SK-N-SH (cell line): Measurements from ENCODE around the gene GSE1. TPM values are rescaled to one million over a fixed set of nuclear protein-coding genes. Genes with fewer than 3 reads are reported as not detected.

Source experiments
- CTCF ChIA-PET: fragments of 300-600, 350-600 bp; formaldehyde crosslinking; extraction: SDS; loops from one replicate; lab custom pipeline; 2021; lab: Yijun Ruan, JAX
- POLR2A ChIA-PET: fragments of 350-600 bp; sonication (Branson Sonifier 250); formaldehyde crosslinking; extraction: SDS; loops from one replicate; lab custom pipeline; 2020; ENCODE audit warnings: antibody characterized with exemption, inconsistent platforms; lab: Yijun Ruan, JAX
- DNase-seq: peaks from one replicate; pipeline ENCODE4 v3.0.0; 2012
- H2AFZ ChIP-seq: fragments of 200-600 bp; sonication (generic); 2 replicates; pipeline ENCODE4 v1.8.1; 2016; ENCODE audit warnings: antibody characterized with exemption, mild to moderate bottlenecking, low read depth
- H3F3A ChIP-seq: fragments of 200-600 bp; sonication (generic); replicated peaks from 2 replicates; pipeline ENCODE3; 2016; ENCODE audit warnings: antibody characterized with exemption, mild to moderate bottlenecking; ENCODE audit not compliant: insufficient read depth
- H3K27ac ChIP-seq, 2 experiments: fragments of 200-500 bp in 1 of 2; fragments of 200-600 bp in 1 of 2; sonication (Bioruptor generic) in 1 of 2; sonication (generic), shearing (Covaris generic) in 1 of 2; 2 replicates each; pipeline versions ENCODE4 v1.5.1 to v1.6.1; 2014 to 2016; ENCODE audit warnings: low read depth in 2 of 2, inconsistent platforms in 1 of 2, low read length in 1 of 2, mild to moderate bottlenecking in 1 of 2, mixed read lengths in 1 of 2
- H3K27me3 ChIP-seq: fragments of 200-600 bp; sonication (generic), shearing (Covaris generic); 2 replicates; pipeline ENCODE4 v1.6.1; 2016; ENCODE audit warnings: mixed run types; ENCODE audit not compliant: insufficient read depth
- H3K36me3 ChIP-seq, 2 experiments: fragments of 200-500 bp in 1 of 2; fragments of 200-600 bp in 1 of 2; sonication (Bioruptor generic) in 1 of 2; sonication (generic) in 1 of 2; replicated peaks in 1 of 2; 2 replicates each; pipeline versions ENCODE3 to v1.5.1; 2014 to 2016; ENCODE audit warnings: low read length in 1 of 2, mild to moderate bottlenecking in 1 of 2; ENCODE audit not compliant: insufficient read depth in 2 of 2, control insufficient read depth in 1 of 2
- H3K4me1 ChIP-seq, 2 experiments: fragments of 200-500 bp in 1 of 2; fragments of 200-600 bp in 1 of 2; sonication (Bioruptor generic) in 1 of 2; sonication (generic), shearing (Covaris generic) in 1 of 2; 2 replicates each; pipeline versions ENCODE4 v1.5.1 to v1.6.1; 2014 to 2016; ENCODE audit warnings: low read depth in 1 of 2, low read length in 1 of 2, mixed run types in 1 of 2; ENCODE audit not compliant: insufficient read depth in 2 of 2, control insufficient read depth in 1 of 2
- H3K4me2 ChIP-seq: fragments of 200-600 bp; sonication (generic), shearing (Covaris generic); 2 replicates; pipeline ENCODE4 v1.6.1; 2017; ENCODE audit warnings: mixed run types
- H3K4me3 ChIP-seq, 2 experiments: fragments of 200-500 bp in 1 of 2; fragments of 200-600 bp in 1 of 2; sonication (Bioruptor generic) in 1 of 2; sonication (generic), shearing (Covaris generic) in 1 of 2; 2 replicates each; pipeline versions ENCODE4 v1.5.1 to v1.8.1; 2014 to 2016; ENCODE audit warnings: low read depth in 2 of 2, inconsistent platforms in 1 of 2, low read length in 1 of 2, mild to moderate bottlenecking in 1 of 2, mixed read lengths in 1 of 2, moderate library complexity in 1 of 2
- H3K79me2 ChIP-seq: fragments of 200-600 bp; sonication (generic); 2 replicates; pipeline ENCODE4 v1.8.1; 2017; ENCODE audit warnings: mild to moderate bottlenecking; ENCODE audit not compliant: insufficient read depth
- H3K9ac ChIP-seq: fragments of 200-600 bp; sonication (generic); 2 replicates; pipeline ENCODE4 v1.6.1; 2017; ENCODE audit warnings: mixed run types
- H3K9me2 ChIP-seq: fragments of 200-600 bp; sonication (generic); 2 replicates; pipeline ENCODE4 v1.6.1; 2017; ENCODE audit warnings: mixed run types
- H3K9me3 ChIP-seq: fragments of 200-600 bp; sonication (generic); 2 replicates; pipeline ENCODE4 v1.6.1; 2017; ENCODE audit warnings: mixed run types, mild to moderate bottlenecking, moderate library complexity
- H4K20me1 ChIP-seq: fragments of 200-600 bp; sonication (generic); 2 replicates; pipeline ENCODE4 v1.6.1; 2017; ENCODE audit warnings: mild to moderate bottlenecking, mixed run types; ENCODE audit not compliant: insufficient read depth
- CHD2 ChIP-seq: fragments of 150-350 bp; IDR thresholded peaks from 2 replicates; pipeline ENCODE4 v1.6.1; 2018; ENCODE audit warnings: low read length; ENCODE audit not compliant: partially characterized antibody
- ELF1 ChIP-seq: IDR thresholded peaks from 2 replicates; pipeline ENCODE4 v1.4.0; 2012
- EZH2phosphoT487 ChIP-seq: fragments of 200-600 bp; sonication (generic); IDR thresholded peaks from 2 replicates; pipeline ENCODE4 v1.6.1; 2017; ENCODE audit warnings: low read depth, mixed run types, mild to moderate bottlenecking, antibody characterized with exemption, moderate library complexity, borderline replicate concordance
- FOSL2 ChIP-seq: IDR thresholded peaks from 2 replicates; pipeline ENCODE4 v1.4.0; 2012; ENCODE audit warnings: low read depth, mild to moderate bottlenecking, moderate library complexity, borderline replicate concordance
- FOXJ3 ChIP-seq: sonication (generic); formaldehyde crosslinking; IDR thresholded peaks from 2 replicates; pipeline ENCODE4 v1.5.1; 2020; ENCODE audit warnings: mild to moderate bottlenecking, missing genetic modification reagents
- FOXM1 ChIP-seq: IDR thresholded peaks from 2 replicates; pipeline ENCODE4 v1.4.0; 2012; ENCODE audit warnings: low read depth, mild to moderate bottlenecking
- GABPA ChIP-seq: IDR thresholded peaks from 2 replicates; pipeline ENCODE4 v1.4.0; 2012; ENCODE audit warnings: low read depth, mild to moderate bottlenecking
- GATA2 ChIP-seq: sonication (generic); formaldehyde crosslinking; IDR thresholded peaks from 2 replicates; pipeline ENCODE4 v1.5.0; 2020; ENCODE audit warnings: mild to moderate bottlenecking, missing genetic modification reagents
- JUND ChIP-seq: IDR thresholded peaks from 2 replicates; pipeline ENCODE4 v1.4.0; 2012
- MAX ChIP-seq: IDR thresholded peaks from 2 replicates; pipeline ENCODE4 v1.4.0; 2012; ENCODE audit warnings: low read depth
- MEF2A ChIP-seq: IDR thresholded peaks from 2 replicates; pipeline ENCODE4 v1.4.0; 2012; ENCODE audit warnings: low read depth, borderline replicate concordance
- MXI1 ChIP-seq: IDR thresholded peaks from 2 replicates; pipeline ENCODE4 v1.6.1; 2012; ENCODE audit warnings: mild to moderate bottlenecking, low read depth, low read length, improper control_type of control experiment
- NFIC ChIP-seq: IDR thresholded peaks from 2 replicates; pipeline ENCODE4 v1.4.0; 2012; ENCODE audit warnings: borderline replicate concordance
- NRF1 ChIP-seq: IDR thresholded peaks from 2 replicates; pipeline ENCODE4 v1.6.1; 2012; ENCODE audit warnings: low read depth, mild to moderate bottlenecking, low read length
- POLR2AphosphoS5 ChIP-seq: IDR thresholded peaks from 2 replicates; pipeline ENCODE4 v1.6.1; 2012; ENCODE audit warnings: low read depth, low read length
- RCOR1 ChIP-seq: fragments of 150-350 bp; IDR thresholded peaks from 2 replicates; pipeline ENCODE4 v1.6.1; 2017; ENCODE audit warnings: antibody characterized with exemption, low read length
- RFX5 ChIP-seq: IDR thresholded peaks from 2 replicates; pipeline ENCODE4 v1.6.1; 2012; ENCODE audit warnings: mild to moderate bottlenecking, improper control_type of control experiment, low read length
- SMC3 ChIP-seq: IDR thresholded peaks from 2 replicates; pipeline ENCODE4 v1.6.1; 2012; ENCODE audit warnings: low read depth, low read length, improper control_type of control experiment
- TAF1 ChIP-seq: IDR thresholded peaks from 2 replicates; pipeline ENCODE4 v1.6.1; 2012; ENCODE audit warnings: low read depth, mild to moderate bottlenecking, low read length, moderate library complexity, borderline replicate concordance
- USF2 ChIP-seq: fragments of 150-350 bp; IDR thresholded peaks from 2 replicates; pipeline ENCODE4 v1.6.1; 2017; ENCODE audit warnings: antibody characterized with exemption, low read length, low read depth, borderline replicate concordance
- ZBTB33 ChIP-seq: IDR thresholded peaks from 2 replicates; pipeline ENCODE4 v1.4.0; 2012; ENCODE audit warnings: low read depth, borderline replicate concordance
- WGBS: methylation state at CpG from one replicate; pipeline ENCODE4 v1.1.6; 2017; ENCODE audit warnings: low lambda C conversion rate; 5-methylcytosine and 5-hydroxymethylcytosine counted together
- polyA plus RNA-seq, 3 experiments: library from polyadenylated mRNA; depleted of rRNA; stranded (reverse); fragments of >200 nt; gene quantifications; 2 replicates each; pipeline ENCODE4 v1.2.3, GENCODE V29; 2012

The GSE1 gene
- polyA plus RNA-seq, 1 of the 3 experiments (the other 2 are of a cell fraction) = 26.5 TPM

- 89% methylated on average over 10 of the region's 10 CpGs for WGBS
- peaks cover 14% of the 10 kb centered on the region for H3F3A ChIP-seq
- H4K20me1 ChIP-seq = peaks cover 85% of the 10 kb centered on the region
- ChIA-PET POLR2A (no interaction called here), CTCF (interaction anchor here (0.6 to 4.1 kb wide), 3 partner anchors 9 to 224 kb away, joined by 3 to 34 read pairs (median 4); no protein-coding TSS in a partner anchor)
- TF ChIP-seq JUND = no peak
- no peak for TF ChIP-seq RCOR1
- TF ChIP-seq MEF2A = no peak
- TF ChIP-seq ZBTB33 = no peak
- no peak for TF ChIP-seq MAX
- TF ChIP-seq FOXM1 = no peak
- no peak for TF ChIP-seq POLR2AphosphoS5
- TF ChIP-seq GATA2 (CRISPR knock-in tag) = no peak
- no peak overlapping the region for H3K9ac ChIP-seq
- H3K27ac ChIP-seq = no peak overlapping the region
- no peak overlapping the region for H3K4me2 ChIP-seq
- no peak overlapping the region for H3K4me3 ChIP-seq
- H3K9me2 ChIP-seq = no peaks in the 10 kb centered on the region
- no peaks in the 10 kb centered on the region for H3K27me3 ChIP-seq
- DNase-seq = no peak
- H3K79me2 ChIP-seq = peaks cover 64% of the 10 kb centered on the region
- no peaks in the 10 kb centered on the region for H3K9me3 ChIP-seq
- H3K36me3 ChIP-seq = peaks cover 0 to 2% of the 10 kb centered on the region in 2 experiments
- no peak overlapping the region for H2AFZ ChIP-seq
- peaks cover 35 to 54% of the 10 kb centered on the region in 2 experiments for H3K4me1 ChIP-seq
Observed at GRCh38 chr16:85571813-85572619, 41.1 kb upstream of the GSE1 start.

- H4K20me1 ChIP-seq = peaks cover 91% of the 10 kb centered on the region
- no peaks in the 10 kb centered on the region for H3K9me3 ChIP-seq
- CTCF ChIA-PET = interaction anchor here (1.0 to 5.0 kb wide), 9 partner anchors 9 to 287 kb away, joined by 3 to 40 read pairs (median 6); no protein-coding TSS in a partner anchor
- peak overlapping the region; percentile 76 to 88 for H3K27ac ChIP-seq
- peak overlapping the region in 1 of 2 experiments; percentile 19; a peak in 1 of 4 replicates for H3K4me3 ChIP-seq
- DNase-seq = no peak
- peak overlapping the region; percentile 78 for H3K4me2 ChIP-seq
- POLR2A ChIA-PET = interaction anchor here (1.5 kb wide), 1 partner anchor 9 kb away, joined by 9 read pairs; no protein-coding TSS in a partner anchor
- peaks cover 0 to 2% of the 10 kb centered on the region in 2 experiments for H3K36me3 ChIP-seq
- WGBS = 92% methylated on average over 15 of the region's 15 CpGs
- no peaks in the 10 kb centered on the region for H3K27me3 ChIP-seq
- no peak overlapping the region; the same call in 1 of the 2 replicates for H3K9ac ChIP-seq
- peaks cover 14% of the 10 kb centered on the region for H3F3A ChIP-seq
- H3K4me1 ChIP-seq = peaks cover 35 to 66% of the 10 kb centered on the region in 2 experiments
- H3K79me2 ChIP-seq = peaks cover 64% of the 10 kb centered on the region
- no peaks in the 10 kb centered on the region for H3K9me2 ChIP-seq
- H2AFZ ChIP-seq = no peak overlapping the region
- TF ChIP-seq FOXJ3 (CRISPR knock-in tag) (no peak), MXI1 (no peak), GATA2 (CRISPR knock-in tag) (no peak), NRF1 (no peak), EZH2phosphoT487 (no peak), CHD2 (no peak), ZBTB33 (no peak), POLR2AphosphoS5 (no peak), ELF1 (no peak), RFX5 (no peak), SMC3 (no peak), NFIC (no peak), GABPA (no peak), TAF1 (no peak), FOSL2 (no peak), MEF2A (no peak), USF2 (no peak)
Observed at GRCh38 chr16:85573045-85573695, 40.0 kb upstream of the GSE1 start.
